ENCODE results near the gene CPEB2. TPM values are rescaled to one million over a fixed set of nuclear protein-coding genes. Genes with fewer than 3 reads are reported as not detected.

Gene CPEB2
- total RNA-seq, 4 donors from 2014 or later = 10.7 to 25.9 (median 19.8) TPM

- H3K27ac ChIP-seq = no peak overlapping the region
- no peak overlapping the region for H3K4me3 ChIP-seq
These were observed 18.4 kb downstream of the CPEB2 start for GRCh38 chr4:15020502-15021286.

DNA sequence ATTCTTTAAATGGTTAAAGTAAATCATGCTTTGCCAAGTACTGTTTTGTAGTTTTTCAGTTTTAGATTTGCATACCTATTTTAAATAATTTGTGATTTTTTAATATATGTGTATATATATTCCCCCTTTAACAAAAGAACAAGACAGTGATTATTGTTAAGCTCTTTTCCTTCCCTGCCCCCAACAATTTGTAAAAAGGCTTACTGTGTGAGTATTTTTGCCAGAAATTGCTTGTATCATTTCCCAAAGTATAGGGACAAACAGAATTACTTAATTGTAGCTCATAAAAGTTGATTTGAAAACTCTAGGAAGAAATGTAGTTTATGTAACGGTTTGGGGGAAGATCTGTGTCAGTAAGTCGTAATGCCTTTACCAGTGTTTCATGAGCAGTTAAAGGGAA lies 19.0 kb downstream of the CPEB2 start:
- Histone ChIP-seq H3K4me1 (peaks cover 0 to 3% (median 0%) of the 10 kb centered on the region in 4 donors), H3K27me3 (no peaks in the 10 kb centered on the region), H3K36me3 (peaks cover 0 to 30% (median 0%) of the 10 kb centered on the region in 3 donors), H3K9me3 (no peaks in the 10 kb centered on the region), H3K4me3 (no peak overlapping the region), H3K27ac (no peak overlapping the region)
- TF ChIP-seq POLR2A (IDR thresholded peaks at IDR 0.05) = no peak
- TF ChIP-seq, protein P1, sequence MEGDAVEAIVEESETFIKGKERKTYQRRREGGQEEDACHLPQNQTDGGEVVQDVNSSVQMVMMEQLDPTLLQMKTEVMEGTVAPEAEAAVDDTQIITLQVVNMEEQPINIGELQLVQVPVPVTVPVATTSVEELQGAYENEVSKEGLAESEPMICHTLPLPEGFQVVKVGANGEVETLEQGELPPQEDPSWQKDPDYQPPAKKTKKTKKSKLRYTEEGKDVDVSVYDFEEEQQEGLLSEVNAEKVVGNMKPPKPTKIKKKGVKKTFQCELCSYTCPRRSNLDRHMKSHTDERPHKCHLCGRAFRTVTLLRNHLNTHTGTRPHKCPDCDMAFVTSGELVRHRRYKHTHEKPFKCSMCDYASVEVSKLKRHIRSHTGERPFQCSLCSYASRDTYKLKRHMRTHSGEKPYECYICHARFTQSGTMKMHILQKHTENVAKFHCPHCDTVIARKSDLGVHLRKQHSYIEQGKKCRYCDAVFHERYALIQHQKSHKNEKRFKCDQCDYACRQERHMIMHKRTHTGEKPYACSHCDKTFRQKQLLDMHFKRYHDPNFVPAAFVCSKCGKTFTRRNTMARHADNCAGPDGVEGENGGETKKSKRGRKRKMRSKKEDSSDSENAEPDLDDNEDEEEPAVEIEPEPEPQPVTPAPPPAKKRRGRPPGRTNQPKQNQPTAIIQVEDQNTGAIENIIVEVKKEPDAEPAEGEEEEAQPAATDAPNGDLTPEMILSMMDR (IDR thresholded peaks at IDR 0.05) = no peak
- no peak for DNase-seq

More at GRCh38 chr4:15020502-15021286, 18.4 kb downstream of the CPEB2 start:
- no peak for DNase-seq
- Histone ChIP-seq H3K36me3 (peaks cover 0 to 36% (median 0%) of the 10 kb centered on the region in 3 donors), H3K4me1 (peaks cover 0 to 3% (median 0%) of the 10 kb centered on the region in 4 donors), H3K9me3 (no peaks in the 10 kb centered on the region), H3K27me3 (no peaks in the 10 kb centered on the region)
- no peak for TF ChIP-seq POLR2A (IDR thresholded peaks at IDR 0.05)

DNA sequence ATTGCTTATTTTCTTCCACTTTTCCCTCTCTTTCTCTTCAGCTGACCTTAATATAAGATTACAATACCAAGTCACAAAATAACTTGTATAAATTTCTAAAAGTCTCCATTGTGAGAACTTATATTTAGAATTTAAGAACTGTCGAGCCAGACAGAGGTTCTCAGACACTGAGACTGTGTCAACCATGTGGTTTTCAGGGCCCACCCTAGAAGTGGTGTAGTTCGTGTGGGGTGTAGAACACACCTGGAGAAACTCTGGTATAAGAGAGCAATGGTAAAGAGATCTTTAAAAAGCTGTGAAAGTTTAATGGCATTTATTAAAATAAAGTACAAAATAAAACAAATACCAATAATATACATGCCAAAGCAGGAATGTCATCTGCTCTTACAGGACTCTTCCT lies 19.7 kb downstream of the CPEB2 start:
- Histone ChIP-seq H3K27ac (no peak overlapping the region), H3K4me1 (peaks cover 0 to 3% (median 0%) of the 10 kb centered on the region in 4 donors)
- no peak for TF ChIP-seq POLR2A (IDR thresholded peaks at IDR 0.05)
- TF ChIP-seq, protein P1 (IDR thresholded peaks at IDR 0.05) = no peak

DNA sequence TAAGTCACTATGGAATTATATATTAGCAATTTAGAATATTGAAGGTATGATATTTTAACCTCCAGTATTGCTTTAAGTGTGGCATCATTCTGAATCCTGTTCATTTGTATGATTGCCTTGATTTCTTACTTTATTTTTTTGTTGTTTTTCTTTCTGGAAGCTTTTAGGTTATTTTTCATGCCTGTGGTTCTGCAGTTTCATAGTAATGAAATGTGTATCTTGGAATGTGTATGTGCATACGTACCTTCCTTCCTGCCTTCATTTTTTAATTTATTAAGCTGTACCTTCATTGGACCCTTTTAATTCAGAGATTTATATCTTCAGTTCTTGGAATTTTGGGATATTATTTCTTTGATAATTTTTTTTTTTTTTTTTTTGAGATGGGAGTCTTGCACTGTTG lies 22.1 kb downstream of the CPEB2 start:
- Histone ChIP-seq H3K27ac (no peak overlapping the region), H3K4me3 (no peak overlapping the region), H3K9me3 (no peaks in the 10 kb centered on the region), H3K4me1 (peaks cover 0 to 3% (median 0%) of the 10 kb centered on the region in 4 donors), H3K27me3 (no peaks in the 10 kb centered on the region), H3K36me3 (peaks cover 0 to 12% (median 0%) of the 10 kb centered on the region in 3 donors)
- TF ChIP-seq, protein P1 (IDR thresholded peaks at IDR 0.05) = no peak
- TF ChIP-seq POLR2A (IDR thresholded peaks at IDR 0.05) = no peak
- no peak for DNase-seq

More for the DNA sequence above, 19.7 kb downstream of the CPEB2 start:
- Histone ChIP-seq H3K4me3 (no peak overlapping the region), H3K9me3 (no peaks in the 10 kb centered on the region), H3K36me3 (peaks cover 0 to 28% (median 0%) of the 10 kb centered on the region in 3 donors), H3K27me3 (no peaks in the 10 kb centered on the region)
- DNase-seq = no peak

GRCh38 chr4:15025693-15026092 lies 23.4 kb downstream of the CPEB2 start:
- H3K9me3 ChIP-seq = no peaks in the 10 kb centered on the region
- peaks cover 0 to 3% (median 0%) of the 10 kb centered on the region in 4 donors for H3K4me1 ChIP-seq
- H3K36me3 ChIP-seq = peaks cover 0 to 4% (median 0%) of the 10 kb centered on the region in 3 donors
- H3K27ac ChIP-seq = no peak overlapping the region
- H3K27me3 ChIP-seq = no peaks in the 10 kb centered on the region
- no peak for DNase-seq
- H3K4me3 ChIP-seq = no peak overlapping the region
- no peak for TF ChIP-seq POLR2A (IDR thresholded peaks at IDR 0.05)
- TF ChIP-seq, protein P1 (IDR thresholded peaks at IDR 0.05) = no peak

DNA sequence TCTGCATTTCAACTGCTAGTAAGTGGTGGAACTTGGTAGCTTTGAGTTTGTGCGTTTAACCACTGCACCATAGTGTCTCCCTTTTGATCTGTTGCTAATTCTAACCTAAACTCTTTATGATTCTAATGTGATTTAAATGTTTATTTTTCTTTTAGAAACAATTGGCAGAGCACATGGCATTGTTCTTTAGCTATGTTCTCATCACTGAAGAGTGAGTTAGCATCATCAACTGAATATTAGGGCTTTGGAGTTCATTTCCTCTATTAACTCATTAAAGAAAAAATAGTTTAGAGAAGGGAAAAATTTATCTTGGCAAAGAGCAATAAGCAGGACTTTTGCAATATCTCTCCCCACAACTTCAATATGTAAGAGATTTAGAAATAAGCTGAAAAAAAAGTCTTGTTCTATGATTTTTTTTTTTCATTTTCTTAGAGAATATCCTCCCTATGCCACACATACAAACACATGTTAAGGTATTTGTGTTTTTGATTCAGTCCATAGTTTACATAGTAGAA lies 25.7 kb downstream of the CPEB2 start:
- TF ChIP-seq, protein P1 (IDR thresholded peaks at IDR 0.05) = no peak
- TF ChIP-seq POLR2A (IDR thresholded peaks at IDR 0.05) = no peak
- no peak overlapping the region for H3K27ac ChIP-seq
- DNase-seq = no peak
- peaks cover 0 to 8% (median 0%) of the 10 kb centered on the region in 4 donors for H3K4me1 ChIP-seq
- H3K4me3 ChIP-seq = no peak overlapping the region
- peaks cover 0 to 7% (median 0%) of the 10 kb centered on the region in 3 donors for H3K36me3 ChIP-seq
- H3K27me3 ChIP-seq = no peaks in the 10 kb centered on the region
- no peaks in the 10 kb centered on the region for H3K9me3 ChIP-seq
